Skeletal muscle cell (primary cell): ENCODE measurements around the gene BMPR1B.

Experiments used
- DNase-seq: peaks from one replicate; pipeline ENCODE4 v3.0.0-alpha.2; 2010; ENCODE audit warnings: low read depth
- H3K4me3 ChIP-seq: 2 replicates; pipeline ENCODE4 v1.5.1; 2011; ENCODE audit warnings: low read depth, mild to moderate bottlenecking, control low read depth, low read length, moderate library complexity

BMPR1B gene

DNA sequence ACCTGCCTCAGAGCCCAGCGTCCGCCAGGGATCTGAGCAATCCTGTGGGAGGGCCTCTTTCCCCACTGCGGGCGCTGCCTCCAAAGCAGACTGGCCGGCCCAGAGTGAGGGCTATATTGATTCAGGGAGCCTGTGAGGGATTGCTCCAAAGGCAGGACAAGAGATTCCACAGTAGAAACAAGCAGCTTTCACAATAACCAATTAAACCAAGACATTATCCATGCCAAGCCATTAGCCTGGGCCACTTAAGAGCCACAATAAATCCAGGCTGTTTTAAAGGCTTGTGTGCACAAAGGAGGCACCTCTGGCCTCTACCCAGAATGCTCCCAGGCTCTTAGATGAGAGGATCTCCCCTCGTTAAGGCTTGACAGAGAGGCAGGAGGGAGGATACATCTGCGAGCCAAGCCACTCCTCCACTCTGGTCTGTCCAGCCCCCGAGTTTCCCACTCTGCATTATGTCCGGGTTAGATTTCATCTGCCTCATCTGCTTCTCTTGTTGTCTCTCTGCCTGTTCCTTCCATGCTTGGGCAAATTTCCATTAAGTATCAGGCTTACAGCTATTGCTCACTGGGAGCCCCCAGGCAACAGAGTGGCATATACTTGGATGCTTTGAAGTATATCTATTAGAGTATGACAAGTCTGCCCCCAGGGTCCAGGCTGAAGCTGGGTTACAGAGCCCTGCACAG is 433.1 kb downstream of the BMPR1B start:
- H3K4me3 ChIP-seq, result no peak overlapping the region
- DNase-seq, result no peak

DNA sequence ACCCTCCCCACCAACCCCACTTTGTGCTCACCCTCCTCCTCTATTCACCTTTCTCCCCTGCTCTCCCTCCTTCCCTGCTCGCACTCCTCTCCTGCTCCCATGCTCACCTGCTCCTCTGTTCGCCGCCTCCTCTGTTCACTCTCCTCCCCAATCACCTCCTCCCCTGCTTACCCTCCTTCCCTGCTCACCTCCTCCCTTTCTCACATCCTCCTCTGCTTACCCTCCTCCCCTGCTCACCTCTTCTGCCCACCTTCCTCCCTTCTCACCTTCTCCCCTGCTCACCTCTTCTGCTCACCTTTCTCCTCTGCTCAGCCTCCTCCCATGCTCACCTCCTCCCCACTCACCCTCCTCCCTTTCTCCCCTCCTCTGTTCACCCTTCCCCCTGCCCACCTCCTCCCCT is 433.8 kb downstream of the BMPR1B start:
- H3K4me3 ChIP-seq, result no peak overlapping the region
- no peak for DNase-seq

DNA sequence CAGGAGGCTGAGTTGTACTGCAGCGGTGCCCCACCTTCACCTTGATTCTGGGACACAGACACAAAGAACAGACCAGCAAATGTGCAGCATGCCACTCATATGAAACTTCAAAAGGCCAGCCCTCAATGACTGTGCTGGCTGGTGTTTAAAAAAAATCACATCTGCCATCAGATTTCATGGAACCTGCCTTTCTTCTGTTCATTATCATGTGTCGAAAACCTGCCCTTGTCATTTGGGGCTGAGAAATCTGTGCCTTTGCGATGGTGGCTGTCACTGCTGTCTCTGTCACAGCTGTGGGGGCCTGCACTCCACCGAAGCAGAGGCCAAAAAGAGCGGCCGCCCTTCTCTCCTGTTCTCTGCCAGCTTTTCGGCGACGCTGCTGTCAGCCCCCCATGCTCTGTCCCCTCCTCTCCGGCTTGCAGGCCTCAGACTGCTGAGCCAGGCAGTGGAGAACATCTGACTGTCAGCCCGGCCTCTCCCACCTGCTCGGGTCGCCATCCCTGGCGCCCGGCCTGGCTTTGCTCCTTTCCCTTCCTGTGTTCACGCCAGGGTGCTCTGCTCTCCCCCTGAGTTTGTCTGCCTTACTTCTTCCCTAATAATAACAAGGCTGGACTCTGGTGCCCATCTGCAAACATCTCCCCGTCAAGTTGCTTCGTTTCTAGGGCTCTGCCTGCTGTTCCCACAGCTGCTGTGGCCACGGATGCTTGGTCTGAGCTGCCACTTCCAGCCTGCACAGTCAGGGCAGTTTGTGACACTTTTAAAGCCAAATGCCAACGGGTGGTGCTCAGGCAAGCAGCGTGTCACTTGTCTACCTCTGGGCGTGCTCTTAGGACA is 435.9 kb downstream of the BMPR1B start:
- H3K4me3 ChIP-seq, result no peak overlapping the region
- DNase-seq, result no peak

DNA sequence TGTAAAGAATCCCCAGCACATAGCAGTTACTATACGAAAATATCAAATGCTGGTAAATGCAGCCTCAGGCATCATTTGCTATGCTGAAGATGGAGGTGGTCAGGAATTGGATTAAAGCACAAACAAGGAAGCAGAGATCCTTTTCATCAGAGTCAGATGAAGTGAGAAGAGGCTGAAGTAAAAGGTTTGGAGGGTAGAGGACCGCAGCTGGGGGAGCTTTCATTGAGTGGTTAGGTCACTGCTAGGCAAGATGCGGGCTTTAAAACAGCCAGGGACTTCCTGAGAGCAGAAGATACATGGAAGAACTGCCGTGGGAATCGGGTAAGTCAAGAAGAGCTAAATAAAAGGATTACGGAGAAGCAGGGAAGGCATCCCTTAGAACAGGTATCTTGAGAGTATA is 439.6 kb downstream of the BMPR1B start:
- no peak overlapping the region for H3K4me3 ChIP-seq

DNA sequence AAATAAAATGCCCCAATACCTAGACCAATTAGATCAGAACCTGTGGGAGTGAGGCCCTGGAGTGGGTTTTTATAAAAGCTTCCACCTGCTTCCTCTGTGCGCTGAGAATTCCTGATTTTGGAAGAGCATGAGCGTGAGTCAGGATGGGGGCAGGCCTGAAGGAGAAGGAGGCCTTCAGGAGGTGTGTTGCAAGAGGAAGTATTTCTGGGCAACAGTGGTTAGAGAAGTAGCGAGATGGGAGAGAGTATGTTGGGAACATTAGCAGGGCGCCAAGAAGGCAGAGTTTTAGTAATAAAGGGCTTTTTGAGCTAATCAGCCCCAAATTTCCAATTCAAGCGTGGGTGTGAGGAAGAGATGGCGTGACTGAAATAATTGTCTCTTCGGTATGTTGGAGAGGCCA is 441.2 kb downstream of the BMPR1B start:
- DNase-seq, result no peak
- H3K4me3 ChIP-seq, result no peak overlapping the region

More for the DNA sequence above, 439.6 kb downstream of the BMPR1B start:
- DNase-seq, result no peak

DNA sequence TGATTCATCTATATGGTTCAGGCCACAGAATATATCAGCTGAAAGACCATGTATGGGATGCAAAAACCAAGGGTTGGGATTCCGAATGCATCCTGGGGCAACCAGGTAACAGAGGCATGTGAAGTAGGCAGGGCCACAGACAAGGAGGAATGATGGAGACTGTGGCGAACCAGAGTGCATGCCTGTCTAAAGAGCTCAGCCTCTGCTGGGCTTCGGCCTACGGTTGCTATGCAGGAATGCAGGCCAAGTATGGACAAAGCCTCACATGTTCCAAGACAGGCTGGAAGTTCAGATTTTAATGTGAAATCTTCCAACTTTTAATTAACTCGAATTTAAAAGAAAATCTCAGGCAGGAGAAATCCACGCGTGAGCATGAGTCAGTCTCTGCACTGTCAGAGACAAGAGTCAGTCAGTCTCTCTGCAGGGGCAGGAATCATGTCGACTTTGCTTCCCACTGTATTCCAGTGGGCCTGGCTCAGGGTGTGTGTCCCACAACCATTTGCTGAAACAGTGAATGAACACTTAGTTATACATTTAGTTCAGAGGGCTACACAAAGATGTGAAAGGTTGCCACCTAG is 446.6 kb downstream of the BMPR1B start:
- DNase-seq, result no peak
- H3K4me3 ChIP-seq, result no peak overlapping the region

DNA sequence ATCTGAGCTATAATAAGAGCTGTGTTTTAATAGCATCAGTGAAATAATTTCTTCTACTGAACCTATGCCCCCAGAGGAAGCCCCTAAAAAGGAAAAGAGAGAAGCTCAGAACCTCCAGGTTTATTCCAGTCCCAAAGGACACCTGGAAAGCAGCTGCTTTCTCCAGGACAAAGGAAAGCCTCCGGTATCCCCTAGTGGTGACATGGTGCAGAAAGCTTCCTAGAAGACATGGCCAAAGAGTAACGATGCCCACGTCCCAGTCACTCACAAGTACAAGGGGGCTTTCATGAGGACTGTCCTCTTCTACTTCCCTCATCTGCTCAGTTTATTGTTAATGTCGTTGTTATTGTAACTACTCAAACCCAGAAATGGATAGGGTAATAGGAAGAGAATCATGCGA is 447.1 kb downstream of the BMPR1B start:
- no peak overlapping the region for H3K4me3 ChIP-seq
- no peak for DNase-seq
